Right atrium auricular region (tissue), 2 donors: Measurements from ENCODE around the gene MRPS30. TPM values are rescaled to one million over a fixed set of nuclear protein-coding genes. Genes with fewer than 3 reads are reported as not detected.
A peak's percentile ranks its signal among the peaks of the same experiment; 100 is the strongest.
"Not testable (repeated sequence)": the region's sequence is repeated elsewhere in the genome, so short reads cannot be mapped to it uniquely, and the experiment has no call there.

ENCODE experiments used
- DNase-seq: peaks from one replicate; pipeline ENCODE4 v3.0.0-alpha.2; 2019; ENCODE audit warnings: low spot score
- H3K27ac ChIP-seq, 2 donors: fragments of 200-600 bp; sonication (generic); 1 replicate in 1 of 2; 2 replicates in 1 of 2; pipeline ENCODE4 v1.5.1; 2016 to 2019
- H3K27me3 ChIP-seq, 2 donors: fragments of 200-600 bp; sonication (generic); one replicate each; pipeline versions ENCODE4 v1.5.1 to v1.6.0; 2017 to 2019
- H3K36me3 ChIP-seq: fragments of 200-600 bp; sonication (generic); one replicate; pipeline ENCODE4 v1.5.1; 2016
- H3K4me1 ChIP-seq, 2 donors: fragments of 200-600 bp; sonication (generic); one replicate each; pipeline versions ENCODE4 v1.5.1 to v1.6.0; 2017 to 2019
- H3K4me3 ChIP-seq, 2 donors: fragments of 200-600 bp; sonication (generic); 1 replicate in 1 of 2; 2 replicates in 1 of 2; pipeline ENCODE4 v1.5.1; 2017 to 2019; ENCODE audit warnings: mild to moderate bottlenecking in 1 of 2, moderate library complexity in 1 of 2
- H3K9me3 ChIP-seq, 2 donors: fragments of 200-600 bp; sonication (generic); one replicate each; pipeline ENCODE4 v1.5.1; 2019
- CTCF ChIP-seq, 2 donors: fragments of 200-600 bp; sonication (generic); IDR thresholded peaks; one replicate each; pipeline ENCODE4 v1.5.1; 2019; ENCODE audit warnings: antibody characterized with exemption in 2 of 2
- total RNA-seq, 2 donors: library from RNA; depleted of rRNA; stranded (reverse); fragments of >200 nt; gene quantifications; one replicate each; pipeline ENCODE4 v1.1.0, GENCODE V29; 2016

Gene MRPS30
- 100 to 1,000 TPM in 1 of 2 donors, 10 to 100 TPM in 1; 69.8 to 110 TPM for total RNA-seq

DNA sequence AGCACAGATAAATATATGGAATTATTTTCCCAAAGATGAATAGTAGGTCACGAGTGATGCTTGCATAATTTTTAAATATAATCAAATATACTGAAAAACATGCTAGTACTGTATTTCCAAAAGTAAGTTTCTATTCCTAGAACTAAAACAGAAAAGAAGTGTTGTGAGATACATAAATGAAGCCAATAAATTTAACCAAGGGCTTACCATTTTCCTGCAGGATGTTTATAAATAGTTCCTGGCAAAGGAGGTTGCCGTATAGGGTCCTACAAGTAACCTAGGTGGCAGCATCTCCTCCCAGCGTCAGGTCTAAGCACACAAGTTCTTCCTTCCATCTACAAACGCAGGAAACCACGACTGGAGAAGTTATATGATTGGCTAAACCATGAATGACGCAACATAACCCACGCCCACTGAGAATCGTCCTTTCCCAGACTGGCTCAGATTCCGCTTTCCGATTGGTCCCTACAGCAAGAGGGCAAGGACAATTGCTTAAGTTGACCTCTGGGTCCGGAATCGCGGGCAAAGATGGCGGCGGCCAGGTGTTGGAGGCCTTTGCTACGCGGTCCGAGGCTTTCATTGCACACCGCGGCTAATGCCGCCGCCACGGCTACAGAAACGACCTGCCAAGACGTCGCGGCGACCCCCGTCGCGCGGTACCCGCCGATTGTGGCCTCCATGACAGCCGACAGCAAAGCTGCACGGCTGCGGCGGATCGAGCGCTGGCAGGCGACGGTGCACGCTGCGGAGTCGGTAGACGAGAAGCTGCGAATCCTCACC, at the start of gene MRPS30:
MRPS30 (plus strand) TSS at position 513 of the 780 bp plus-strand sequence; CDS start at position 529, 16 bp downstream.
- H3K36me3 ChIP-seq: peaks cover 10% of the 10 kb centered on the region
- no peaks in the 10 kb centered on the region for H3K9me3 ChIP-seq
- DNase-seq: peak; percentile 98
- H3K4me3 ChIP-seq: peak within 1 kb of the TSS; percentile 89 to 90
- peak within 1 kb of the TSS; percentile 86 to 91 for H3K27ac ChIP-seq
- peaks cover 0 to 20% of the 10 kb centered on the region in 2 donors for H3K4me1 ChIP-seq
- H3K27me3 ChIP-seq: no peaks in the 10 kb centered on the region
- TF ChIP-seq CTCF (IDR thresholded peaks at IDR 0.05): peak in 1 of 2 donors; percentile 53

DNA sequence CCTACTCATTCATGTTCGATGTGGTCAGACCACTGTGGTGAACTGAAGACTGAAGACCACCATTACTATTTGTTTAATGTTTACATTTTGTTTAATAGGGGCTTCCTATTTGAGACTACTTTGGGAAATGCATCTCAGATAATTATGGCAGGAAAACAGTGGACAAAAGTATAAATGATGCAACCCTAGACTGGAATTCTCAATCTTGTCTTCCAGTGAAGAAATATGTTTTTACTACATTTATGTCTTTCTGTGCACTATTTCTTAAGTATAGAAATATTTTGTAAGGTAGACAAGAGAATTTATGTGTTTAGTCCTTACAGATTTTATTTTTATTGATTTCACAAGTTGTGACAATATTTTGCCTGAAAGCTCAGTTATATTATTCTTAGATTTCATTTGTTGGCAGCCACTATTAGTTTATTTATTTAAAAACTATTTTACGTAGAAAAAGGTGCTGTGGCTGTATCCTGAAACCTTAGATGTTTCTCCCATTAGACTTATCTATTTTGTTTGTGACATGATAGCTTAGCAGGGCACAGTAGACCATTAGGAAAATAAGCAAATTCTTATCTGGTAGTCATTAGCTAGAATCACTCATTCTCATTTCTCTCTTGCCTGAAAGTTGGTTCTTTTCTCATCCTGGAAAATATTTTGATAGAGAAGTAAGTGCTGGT, 39.4 kb upstream of the MRPS30 start:
- H3K36me3 ChIP-seq: no peaks in the 10 kb centered on the region
- no peak overlapping the region for H3K27ac ChIP-seq
- no peaks in the 10 kb centered on the region for H3K27me3 ChIP-seq
- H3K4me1 ChIP-seq: no peaks in the 10 kb centered on the region
- DNase-seq: no peak
- H3K9me3 ChIP-seq: no peaks in the 10 kb centered on the region
- TF ChIP-seq CTCF (IDR thresholded peaks at IDR 0.05): no peak
- H3K4me3 ChIP-seq: no peak overlapping the region

DNA sequence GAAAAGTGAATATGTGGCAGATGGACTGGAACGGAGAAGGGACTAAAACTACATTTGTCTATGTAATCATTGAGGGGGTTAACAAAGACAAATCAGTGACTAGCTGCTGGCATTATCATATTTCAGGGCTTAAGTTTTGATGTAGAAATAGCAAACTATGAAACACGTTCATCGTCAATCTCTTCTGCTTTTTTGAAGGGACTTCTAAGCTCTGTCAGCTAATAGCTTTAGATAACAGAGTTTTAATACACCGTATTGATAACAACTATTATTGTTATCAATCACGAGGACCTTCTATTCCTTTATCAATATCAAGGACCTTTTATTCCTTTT, 38.9 kb upstream of the MRPS30 start:
- Histone ChIP-seq H3K9me3 (no peaks in the 10 kb centered on the region), H3K4me3 (no peak overlapping the region), H3K27me3 (no peaks in the 10 kb centered on the region), H3K36me3 (no peaks in the 10 kb centered on the region), H3K4me1 (no peaks in the 10 kb centered on the region), H3K27ac (no peak overlapping the region)
- no peak for DNase-seq
- TF ChIP-seq CTCF (IDR thresholded peaks at IDR 0.05): no peak

- no peak for TF ChIP-seq CTCF (IDR thresholded peaks at IDR 0.05)
- Histone ChIP-seq H3K27me3 (no peaks in the 10 kb centered on the region), H3K4me3 (no peak overlapping the region), H3K27ac (no peak overlapping the region), H3K36me3 (no peaks in the 10 kb centered on the region), H3K9me3 (no peaks in the 10 kb centered on the region), H3K4me1 (no peaks in the 10 kb centered on the region)
- DNase-seq: no peak
These were observed 37.7 kb upstream of the MRPS30 start for GRCh38 chr5:44770780-44771717.

DNA sequence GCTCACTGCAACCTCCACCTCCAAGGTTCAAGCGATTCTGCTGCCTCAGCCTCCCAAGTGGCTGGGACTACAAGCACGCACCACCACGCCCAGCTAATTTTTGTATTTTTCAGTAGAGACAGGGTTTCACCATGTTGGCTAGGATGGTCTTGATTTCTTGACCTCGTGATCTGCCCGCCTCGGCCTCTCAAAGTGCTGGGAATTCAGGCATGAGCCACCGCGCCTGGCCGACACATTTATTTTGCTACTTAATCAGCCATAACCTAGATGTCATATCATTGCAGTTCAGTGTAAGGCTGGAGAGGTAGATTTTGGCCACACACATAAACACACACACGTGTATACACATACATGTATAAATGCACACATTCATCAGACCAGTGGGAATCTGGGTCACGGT, 36.4 kb upstream of the MRPS30 start:
- H3K27me3 ChIP-seq, H3K27ac ChIP-seq, H3K9me3 ChIP-seq, H3K4me3 ChIP-seq, DNase-seq, H3K4me1 ChIP-seq, H3K36me3 ChIP-seq: not testable (repeated sequence)
